Right ventricle myocardium inferior (tissue), 1 donor: ENCODE data around the gene CDH20. TPM values are rescaled to one million over a fixed set of nuclear protein-coding genes. Genes with fewer than 3 reads are reported as not detected.

Experiments used
- ATAC-seq: fragments of 200-7000 bp; cut with Tn5 transposase; one replicate; pipeline ENCODE4 v1.9.1; 2020; ENCODE audit warnings: mild to moderate bottlenecking, moderate library complexity
- DNase-seq: peaks from one replicate; pipeline ENCODE4 v3.0.0; 2021; ENCODE audit errors: missing footprints
- intact Hi-C: fragments of 100-400 bp; cut with DNase I; formaldehyde crosslinking; loops from one replicate; pipeline ENCODE4 v1.11.0; 2022
- long read RNA-seq: library from polyadenylated mRNA; unstranded; transcript quantifications from one replicate; pipeline ENCODE4 v2.0.0, GENCODE V29; 2021
- total RNA-seq: library from RNA; stranded (reverse); fragmentation: NEBNext Ultra II Directional; extraction: Animal tissue kit (Norgen Biotek cat#: 25700); gene quantifications from one replicate; pipeline ENCODE4 v1.2.1, GENCODE V29; 2021
- donor health status: DM: no; HTN: yes; CAD: no; lungs with severe emphysema.

The CDH20 gene
- total RNA-seq, result not detected
- long read RNA-seq, result 0 reads

GRCh38 chr18:61333271-61333745 lies at the start of gene CDH20:
CDH20 (plus strand) TSS chr18:61333430.
- DNase-seq, result no peak
- intact Hi-C loops, result no loop called here
- peak; percentile 28 for ATAC-seq

GRCh38 chr18:61284039-61284438 lies 49.2 kb upstream of the CDH20 start:
- no peak for ATAC-seq
- no peak for DNase-seq
- intact Hi-C loops, result no loop called here

GRCh38 chr18:61285777-61286176 lies 47.5 kb upstream of the CDH20 start:
- DNase-seq (no peak), ATAC-seq (no peak)
- intact Hi-C loops, result no loop called here

GRCh38 chr18:61286867-61287266 lies 46.4 kb upstream of the CDH20 start:
- no peak for ATAC-seq
- intact Hi-C loops, result no loop called here
- DNase-seq, result no peak

GRCh38 chr18:61290616-61291015 lies 42.6 kb upstream of the CDH20 start:
- intact Hi-C loops, result no loop called here
- no peak for DNase-seq
- no peak for ATAC-seq

- intact Hi-C loops, result no loop called here
- ATAC-seq (no peak), DNase-seq (no peak)
These were observed 40.8 kb upstream of the CDH20 start for GRCh38 chr18:61292280-61293035.

GRCh38 chr18:61295153-61295552 lies 38.1 kb upstream of the CDH20 start:
- no peak for DNase-seq
- intact Hi-C loops, result no loop called here
- ATAC-seq, result no peak

GRCh38 chr18:61308004-61308403 lies 25.2 kb upstream of the CDH20 start:
- ATAC-seq (no peak), DNase-seq (no peak)
- intact Hi-C loops, result no loop called here

- no peak for ATAC-seq
- intact Hi-C loops, result no loop called here
- DNase-seq, result peak; percentile 62
These were observed 24.3 kb upstream of the CDH20 start for GRCh38 chr18:61308795-61309393.

- ATAC-seq (peak; percentile 68), DNase-seq (peak; percentile 75)
- intact Hi-C loops, result loop anchor here (2.0 kb wide), 1 partner anchor 180 kb away; no protein-coding TSS in a partner anchor
These were observed 10.9 kb upstream of the CDH20 start for GRCh38 chr18:61322265-61322873.

GRCh38 chr18:61323951-61324350 lies 9.3 kb upstream of the CDH20 start:
- DNase-seq (no peak), ATAC-seq (no peak)
- intact Hi-C loops, result loop anchor here (2.0 kb wide), 1 partner anchor 179 kb away; no protein-coding TSS in a partner anchor

- DNase-seq, result no peak
- ATAC-seq, result no peak
- intact Hi-C loops, result no loop called here
These were observed 6.8 kb upstream of the CDH20 start for GRCh38 chr18:61326407-61326806.

- ATAC-seq, result no peak
- intact Hi-C loops, result no loop called here
- no peak for DNase-seq
These were observed 3.8 kb upstream of the CDH20 start for GRCh38 chr18:61329398-61329797.

GRCh38 chr18:61331051-61331450 lies 2.2 kb upstream of the CDH20 start:
- no peak for DNase-seq
- no peak for ATAC-seq

GRCh38 chr18:61333746-61334490 lies 688 bp downstream of the CDH20 start:
- ATAC-seq (no peak), DNase-seq (peak; percentile 50)
- intact Hi-C loops, result no loop called here

More at GRCh38 chr18:61331051-61331450, 2.2 kb upstream of the CDH20 start:
- intact Hi-C loops, result no loop called here

GRCh38 chr18:61334491-61334850 lies 1.2 kb downstream of the CDH20 start:
- intact Hi-C loops, result no loop called here
- DNase-seq (no peak), ATAC-seq (no peak)

GRCh38 chr18:61334951-61335683 lies 1.9 kb downstream of the CDH20 start:
- no peak for DNase-seq
- no peak for ATAC-seq
- intact Hi-C loops, result no loop called here

GRCh38 chr18:61335684-61336555 lies 2.7 kb downstream of the CDH20 start:
- ATAC-seq (no peak), DNase-seq (no peak)
- intact Hi-C loops, result no loop called here
